ENCODE results near the gene UGT2B17. TPM values are rescaled to one million over a fixed set of nuclear protein-coding genes. Genes with fewer than 3 reads are reported as not detected.

The UGT2B17 gene
- total RNA-seq, 1 experiment from 2014 or later, result not detected

DNA sequence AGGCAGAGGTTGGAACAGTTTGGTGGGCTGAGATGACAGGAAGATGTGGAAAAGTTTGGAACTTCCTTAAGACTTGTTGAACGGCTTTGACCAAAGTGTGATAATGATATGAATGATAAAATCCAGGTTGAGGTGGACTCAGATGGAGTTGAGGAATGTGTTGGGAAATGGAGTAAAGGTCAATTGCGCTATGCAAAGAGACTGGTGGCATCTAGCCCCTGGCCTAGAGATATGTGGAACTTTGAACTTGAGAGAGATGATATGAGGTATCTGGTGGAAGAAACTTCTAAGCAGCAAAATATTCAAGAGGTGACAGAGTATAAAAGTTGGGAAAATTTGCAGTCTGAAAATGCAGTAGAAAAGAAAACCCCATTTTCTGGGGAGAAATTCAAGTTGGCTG is 21.4 kb upstream of the UGT2B17 start:
- Histone ChIP-seq H3K9me2 (ENCODE audit: insufficient read depth) (no peaks in the 10 kb centered on the region), H2AFZ (no peak overlapping the region), H3K4me1 (replicated peaks; ENCODE audit: insufficient read depth) (no peaks in the 10 kb centered on the region), H3K79me2 (ENCODE audit: low read depth) (no peaks in the 10 kb centered on the region), H3K4me3 (no peak overlapping the region), H3K36me3 (ENCODE audit: low read depth) (no peaks in the 10 kb centered on the region), H3K27me3 (ENCODE audit: insufficient read depth, low read depth) (no peaks in the 10 kb centered on the region), H4K20me1 (ENCODE audit: insufficient read depth) (no peaks in the 10 kb centered on the region), H3F3A (ENCODE audit: insufficient read depth, low read depth) (no peaks in the 10 kb centered on the region), H3K9me3 (ENCODE audit: insufficient read depth, low read depth) (no peaks in the 10 kb centered on the region), H3K27ac (no peak overlapping the region), H3K4me2 (no peak overlapping the region)
- BruUV-seq (replicated peaks), result no TSS peak
- ChIA-PET POLR2A (ENCODE audit: unreplicated experiment) (no interaction called here), CTCF (no interaction called here)
- no peak for DNase-seq
- TF ChIP-seq, protein P1, sequence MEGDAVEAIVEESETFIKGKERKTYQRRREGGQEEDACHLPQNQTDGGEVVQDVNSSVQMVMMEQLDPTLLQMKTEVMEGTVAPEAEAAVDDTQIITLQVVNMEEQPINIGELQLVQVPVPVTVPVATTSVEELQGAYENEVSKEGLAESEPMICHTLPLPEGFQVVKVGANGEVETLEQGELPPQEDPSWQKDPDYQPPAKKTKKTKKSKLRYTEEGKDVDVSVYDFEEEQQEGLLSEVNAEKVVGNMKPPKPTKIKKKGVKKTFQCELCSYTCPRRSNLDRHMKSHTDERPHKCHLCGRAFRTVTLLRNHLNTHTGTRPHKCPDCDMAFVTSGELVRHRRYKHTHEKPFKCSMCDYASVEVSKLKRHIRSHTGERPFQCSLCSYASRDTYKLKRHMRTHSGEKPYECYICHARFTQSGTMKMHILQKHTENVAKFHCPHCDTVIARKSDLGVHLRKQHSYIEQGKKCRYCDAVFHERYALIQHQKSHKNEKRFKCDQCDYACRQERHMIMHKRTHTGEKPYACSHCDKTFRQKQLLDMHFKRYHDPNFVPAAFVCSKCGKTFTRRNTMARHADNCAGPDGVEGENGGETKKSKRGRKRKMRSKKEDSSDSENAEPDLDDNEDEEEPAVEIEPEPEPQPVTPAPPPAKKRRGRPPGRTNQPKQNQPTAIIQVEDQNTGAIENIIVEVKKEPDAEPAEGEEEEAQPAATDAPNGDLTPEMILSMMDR (conservative IDR thresholded peaks at IDR 0.05), result no peak
- intact Hi-C loops (cut with micrococcal nuclease; ENCODE audit: unreplicated experiment), result no loop called here

DNA sequence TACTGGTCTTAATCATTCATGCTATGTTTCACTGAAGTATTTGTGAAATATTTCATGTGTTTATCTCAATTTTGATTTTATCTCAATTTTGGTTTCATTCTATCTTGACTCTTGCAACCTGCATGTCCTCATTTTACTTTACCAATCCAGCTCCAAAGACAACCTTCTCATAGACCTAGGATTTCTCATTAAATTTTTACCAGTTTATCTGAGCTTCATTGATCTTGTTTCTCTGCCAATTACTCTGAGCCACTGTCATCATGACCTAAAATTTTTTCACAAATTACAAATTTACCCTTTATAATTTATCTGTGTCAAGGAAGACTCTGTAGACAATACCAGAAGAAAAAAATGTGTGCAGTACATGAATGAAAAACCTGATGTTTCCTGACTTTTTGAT is 18.6 kb upstream of the UGT2B17 start:
- BruUV-seq (replicated peaks), result no TSS peak

DNA sequence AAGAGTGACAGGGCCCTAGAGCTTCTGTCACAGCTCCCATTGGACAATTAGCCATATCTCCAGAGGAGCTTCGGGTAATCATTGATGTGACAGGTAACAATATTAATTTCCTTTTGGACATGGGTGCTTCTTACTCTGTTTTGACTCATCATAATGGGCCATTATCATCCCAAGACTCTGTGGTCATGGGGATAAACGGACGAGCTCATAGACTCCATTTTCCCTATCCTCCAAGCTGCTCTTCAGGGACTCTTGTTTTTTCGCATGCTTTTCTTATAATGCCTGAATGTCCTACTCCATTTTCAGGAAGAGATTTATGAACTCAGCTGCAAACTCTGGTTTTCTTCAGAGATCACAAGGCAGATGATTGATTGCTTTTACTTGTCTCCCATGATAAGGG is 17.0 kb upstream of the UGT2B17 start:
- intact Hi-C loops (cut with micrococcal nuclease; ENCODE audit: unreplicated experiment), result no loop called here
- no peak overlapping the region for H3K27ac ChIP-seq
- no peaks in the 10 kb centered on the region for H3K36me3 ChIP-seq (ENCODE audit: low read depth)
- no peaks in the 10 kb centered on the region for H4K20me1 ChIP-seq (ENCODE audit: insufficient read depth)
- no peak for DNase-seq
- ChIA-PET CTCF (no interaction called here), POLR2A (ENCODE audit: unreplicated experiment) (no interaction called here)
- no peaks in the 10 kb centered on the region for H3K4me1 ChIP-seq (replicated peaks; ENCODE audit: insufficient read depth)
- no peaks in the 10 kb centered on the region for H3K9me3 ChIP-seq (ENCODE audit: insufficient read depth, low read depth)
- no peak for TF ChIP-seq EZH2 (IDR thresholded peaks at IDR 0.05; ENCODE audit: low read depth)
- TF ChIP-seq, protein P1 (conservative IDR thresholded peaks at IDR 0.05), result no peak
- H3K4me2 ChIP-seq, result no peak overlapping the region
- BruUV-seq (replicated peaks), result no TSS peak
- no peaks in the 10 kb centered on the region for H3K27me3 ChIP-seq (ENCODE audit: insufficient read depth, low read depth)
- no peak overlapping the region for H2AFZ ChIP-seq
- no peaks in the 10 kb centered on the region for H3K9me2 ChIP-seq (ENCODE audit: insufficient read depth)
- no peaks in the 10 kb centered on the region for H3K79me2 ChIP-seq (ENCODE audit: low read depth)
- no peak overlapping the region for H3K4me3 ChIP-seq
- H3F3A ChIP-seq (ENCODE audit: insufficient read depth, low read depth), result no peaks in the 10 kb centered on the region

More for the DNA sequence above, 18.6 kb upstream of the UGT2B17 start:
- H3K4me3 ChIP-seq, result no peak overlapping the region
- ChIA-PET POLR2A (ENCODE audit: unreplicated experiment) (no interaction called here), CTCF (no interaction called here)
- no peaks in the 10 kb centered on the region for H3K79me2 ChIP-seq (ENCODE audit: low read depth)
- H3K9me2 ChIP-seq (ENCODE audit: insufficient read depth), result no peaks in the 10 kb centered on the region
- TF ChIP-seq EZH2 (IDR thresholded peaks at IDR 0.05; ENCODE audit: low read depth), result no peak
- TF ChIP-seq, protein P1 (conservative IDR thresholded peaks at IDR 0.05), result no peak
- no peaks in the 10 kb centered on the region for H3F3A ChIP-seq (ENCODE audit: insufficient read depth, low read depth)
- intact Hi-C loops (cut with micrococcal nuclease; ENCODE audit: unreplicated experiment), result no loop called here
- no peaks in the 10 kb centered on the region for H3K4me1 ChIP-seq (replicated peaks; ENCODE audit: insufficient read depth)
- H3K4me2 ChIP-seq, result no peak overlapping the region
- no peaks in the 10 kb centered on the region for H4K20me1 ChIP-seq (ENCODE audit: insufficient read depth)
- H3K36me3 ChIP-seq (ENCODE audit: low read depth), result no peaks in the 10 kb centered on the region
- H2AFZ ChIP-seq, result no peak overlapping the region
- H3K27me3 ChIP-seq (ENCODE audit: insufficient read depth, low read depth), result no peaks in the 10 kb centered on the region
- no peaks in the 10 kb centered on the region for H3K9me3 ChIP-seq (ENCODE audit: insufficient read depth, low read depth)
- DNase-seq, result no peak
- H3K27ac ChIP-seq, result no peak overlapping the region
